GM18861 (cell line): ENCODE results near the gene SVOP.
"Not testable (repeated sequence)": the region's sequence is repeated elsewhere in the genome, so short reads cannot be mapped to it uniquely, and the experiment has no call there.

Source experiments
- ATAC-seq: cut with Tn5 transposase; IDR thresholded peaks from one replicate; pipeline ENCODE4 v1.9.1; 2021; ENCODE audit not compliant: unreplicated experiment

The SVOP gene

DNA sequence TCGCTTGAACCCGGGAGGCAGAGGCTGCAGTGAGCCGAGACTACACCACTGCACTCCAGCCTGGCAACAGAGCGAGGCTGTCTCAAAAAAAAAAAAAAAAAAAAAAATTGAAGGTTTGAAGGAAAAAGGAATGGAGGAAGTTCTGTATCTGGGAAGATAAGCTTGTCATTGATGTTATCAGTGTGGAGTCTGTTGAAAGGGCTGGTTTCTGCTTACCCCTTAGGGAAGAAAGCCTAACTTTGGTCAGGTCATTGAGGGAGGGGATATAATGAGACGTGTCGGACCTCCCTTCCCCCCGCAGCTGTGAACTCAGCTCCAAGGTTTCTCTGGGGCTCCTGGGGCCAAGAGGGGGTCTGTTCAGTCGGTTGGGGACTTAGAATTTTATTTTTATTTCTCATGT is 124.5 kb downstream of the SVOP start:
- ATAC-seq = no peak

DNA sequence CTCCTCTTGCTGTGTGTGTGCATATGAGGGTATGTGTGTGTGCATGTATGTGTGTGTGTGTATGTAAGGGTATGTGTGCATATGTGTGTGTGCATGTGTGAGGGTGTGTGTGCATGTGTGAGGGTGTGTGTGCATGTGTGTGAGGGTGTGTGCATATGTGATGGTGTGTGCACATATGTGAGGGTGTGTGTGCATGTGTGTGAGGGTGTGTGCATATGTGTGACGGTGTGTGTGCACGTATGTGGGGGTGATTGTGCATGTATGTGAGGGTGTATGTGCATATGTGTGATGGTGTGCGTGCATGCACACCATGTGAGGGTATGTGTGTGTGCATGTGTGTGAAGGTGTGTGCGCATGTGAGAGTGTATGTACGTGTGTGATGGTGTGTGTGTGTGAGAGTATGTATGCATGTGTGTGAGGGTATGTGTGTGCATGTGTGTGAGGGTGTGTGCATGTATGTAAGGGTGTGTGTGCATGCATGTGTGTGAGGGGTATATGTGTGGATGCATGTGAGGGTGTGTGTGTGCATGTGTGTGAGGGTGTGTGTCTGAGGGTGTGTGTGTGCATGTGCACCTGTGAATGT is 125.6 kb downstream of the SVOP start:
- no peak for ATAC-seq

DNA sequence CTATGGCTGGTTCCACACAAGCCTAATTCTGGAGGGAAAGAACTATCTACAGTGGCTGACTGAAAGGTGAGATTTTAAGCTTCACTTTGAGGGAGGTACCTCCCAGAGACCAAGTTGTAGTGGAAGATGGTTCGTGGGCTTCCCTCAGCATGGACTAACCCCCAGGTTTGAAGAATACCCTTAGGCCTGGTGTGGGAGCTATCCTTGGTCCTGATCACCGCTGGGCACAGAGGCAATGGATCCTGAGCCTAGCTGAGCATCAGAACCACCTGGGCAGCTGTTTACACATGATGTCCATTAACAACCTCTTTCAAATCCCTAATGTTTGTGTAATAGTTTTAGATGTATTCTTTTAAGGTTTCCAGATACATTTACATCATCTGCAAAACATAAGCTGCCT is 130.7 kb downstream of the SVOP start:
- ATAC-seq = no peak

DNA sequence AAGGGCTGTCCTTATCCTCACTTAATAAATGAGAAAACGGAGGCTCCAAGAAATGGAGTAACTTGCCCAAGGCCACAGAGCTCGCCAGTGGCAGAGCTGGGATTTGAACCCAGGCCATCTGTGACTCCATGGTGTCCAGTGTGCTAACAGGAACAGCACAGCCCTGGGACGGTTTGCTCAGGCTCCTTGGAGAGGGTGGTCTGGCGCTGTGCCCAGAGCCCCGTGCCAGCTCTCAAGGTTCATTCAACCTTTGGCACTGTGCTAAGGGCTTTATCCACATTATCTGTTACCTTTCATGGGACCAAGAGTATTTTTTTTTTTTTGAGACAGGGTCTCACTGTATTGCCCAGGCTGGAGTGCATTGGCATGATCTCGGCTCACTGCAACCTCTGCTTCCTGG is 132.8 kb downstream of the SVOP start:
- ATAC-seq = no peak

DNA sequence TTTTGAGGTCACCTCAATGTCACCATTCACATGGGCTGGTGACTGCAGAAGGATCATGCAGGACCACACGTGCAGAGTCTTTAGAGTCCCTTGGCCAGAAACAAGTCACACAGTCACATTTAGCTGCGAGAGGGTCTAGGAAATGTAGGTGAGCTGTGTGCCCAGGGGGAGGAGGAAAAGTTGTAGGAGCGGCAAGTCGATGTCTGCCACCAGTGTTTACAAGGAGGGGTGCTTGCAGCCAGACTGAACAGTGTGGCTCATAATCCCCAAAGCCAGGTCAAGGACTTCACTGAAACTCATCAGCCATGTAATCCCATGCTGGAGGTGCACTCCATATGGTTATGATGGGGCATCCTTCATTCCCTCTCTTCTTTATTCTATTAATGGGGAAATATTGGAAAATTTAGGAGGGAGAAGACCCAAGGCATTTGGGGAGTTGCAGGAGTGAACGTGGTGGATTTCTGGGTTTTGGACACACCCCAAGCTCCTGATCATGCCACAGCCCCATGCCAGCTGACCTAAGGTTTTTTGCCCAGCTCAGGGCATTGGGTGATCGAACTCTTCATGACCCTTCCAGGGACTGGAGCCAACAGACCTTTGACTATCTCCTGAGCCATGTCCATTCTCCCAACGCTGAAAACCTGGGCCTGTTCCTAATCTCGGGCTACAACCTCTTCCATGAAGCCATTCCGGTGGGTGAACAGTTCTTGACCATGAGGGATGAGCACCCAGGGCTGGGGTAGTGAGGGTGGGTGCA is 133.8 kb downstream of the SVOP start:
- no peak for ATAC-seq

DNA sequence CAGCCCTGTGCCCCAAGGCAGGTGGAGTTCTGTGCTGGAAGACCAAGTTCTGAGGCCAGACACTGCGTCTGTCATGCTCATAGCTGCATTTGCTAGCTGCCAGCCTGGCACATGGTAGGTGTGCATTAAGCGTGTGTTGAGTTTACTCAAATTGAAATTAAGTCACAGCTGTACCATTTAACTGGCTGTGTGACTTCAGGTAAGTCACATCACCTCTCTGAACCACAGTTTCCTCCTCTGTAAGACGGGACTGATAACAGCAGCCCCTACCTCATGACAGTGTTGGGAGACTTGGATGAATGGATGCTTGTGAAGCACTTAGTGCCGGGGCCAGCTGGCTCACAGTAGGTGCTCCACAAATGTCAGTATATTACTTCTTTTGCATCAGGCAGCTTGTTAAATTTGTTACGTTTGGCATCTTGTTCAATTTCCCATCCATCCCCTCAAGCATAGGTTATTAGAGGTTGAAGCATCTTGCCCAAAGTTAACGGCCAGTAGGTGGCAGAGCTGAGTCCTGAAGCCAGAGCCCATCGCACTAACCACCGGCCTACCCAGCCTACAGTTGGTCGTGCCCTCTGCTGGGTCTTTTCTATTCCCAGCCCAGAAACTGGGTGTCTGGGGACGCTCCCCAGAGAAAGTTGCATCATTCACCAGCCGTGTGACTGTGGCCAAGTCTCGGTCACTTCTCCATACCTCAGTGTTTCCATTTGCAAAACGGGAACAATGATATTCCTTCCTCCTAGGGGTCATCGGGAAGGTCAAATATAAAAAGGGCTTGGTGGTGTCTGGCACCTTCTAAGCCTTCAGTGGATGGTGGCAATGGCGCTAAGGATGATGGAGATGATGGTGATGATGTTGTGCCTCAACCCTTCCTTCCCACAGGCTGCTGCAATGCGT is 136.5 kb downstream of the SVOP start:
- no peak for ATAC-seq

DNA sequence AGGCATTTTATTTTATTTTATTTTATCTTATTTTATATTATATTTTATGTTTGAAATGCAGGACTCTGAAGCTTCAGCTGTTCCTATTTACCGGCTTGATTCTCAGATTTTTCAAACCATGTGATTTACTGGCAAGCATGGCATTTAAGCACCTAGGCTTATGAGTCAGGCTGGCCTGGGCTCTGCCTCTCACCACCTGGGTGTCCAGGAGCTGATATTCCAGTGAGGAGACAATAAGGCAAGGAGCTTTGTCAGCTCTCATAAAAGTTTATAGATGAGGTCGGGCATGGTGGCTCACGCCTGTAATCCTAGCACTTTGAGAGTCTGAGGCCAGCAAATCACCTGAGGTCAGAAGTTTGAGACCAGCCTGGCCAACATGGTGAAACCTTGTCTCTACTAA is 138.9 kb downstream of the SVOP start:
- no peak for ATAC-seq

DNA sequence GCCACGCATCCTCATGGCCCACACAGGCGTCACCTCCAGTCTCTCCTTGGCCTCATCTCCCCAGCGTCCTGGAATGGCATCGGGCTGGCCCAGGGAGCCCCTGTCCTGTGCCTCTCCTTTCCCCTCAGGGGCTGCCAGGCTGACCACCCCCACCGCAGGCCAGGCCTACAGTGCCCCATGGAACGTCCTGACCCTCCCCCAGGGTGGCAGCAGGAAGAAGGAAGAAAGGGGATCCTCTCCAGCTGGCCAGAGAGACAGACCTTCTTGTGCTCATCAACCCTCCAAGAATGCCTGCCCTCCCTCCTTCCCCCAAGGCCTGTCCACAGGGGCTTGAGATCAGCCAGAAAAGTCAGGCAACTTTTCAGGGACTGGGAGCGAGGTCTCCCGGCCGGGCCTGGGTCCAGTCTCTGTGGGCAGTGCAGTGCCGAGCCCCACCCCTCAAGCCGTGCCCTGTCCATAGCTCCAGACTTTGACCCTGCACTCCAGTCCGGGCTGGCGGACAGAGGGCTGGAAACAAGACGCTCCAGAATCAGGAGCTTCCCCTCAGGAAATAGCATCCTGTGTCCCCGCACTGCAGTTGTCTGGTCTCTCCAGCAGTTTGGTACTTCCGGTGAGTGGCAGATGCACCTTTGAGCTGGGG is 141.1 kb downstream of the SVOP start, which contains the start of gene DAO:
Gene DAO (plus strand): TSS at position 478 of the 640 bp plus-strand sequence. CDS start 4,915 bp downstream, outside the sequence.
- no peak for ATAC-seq

DNA sequence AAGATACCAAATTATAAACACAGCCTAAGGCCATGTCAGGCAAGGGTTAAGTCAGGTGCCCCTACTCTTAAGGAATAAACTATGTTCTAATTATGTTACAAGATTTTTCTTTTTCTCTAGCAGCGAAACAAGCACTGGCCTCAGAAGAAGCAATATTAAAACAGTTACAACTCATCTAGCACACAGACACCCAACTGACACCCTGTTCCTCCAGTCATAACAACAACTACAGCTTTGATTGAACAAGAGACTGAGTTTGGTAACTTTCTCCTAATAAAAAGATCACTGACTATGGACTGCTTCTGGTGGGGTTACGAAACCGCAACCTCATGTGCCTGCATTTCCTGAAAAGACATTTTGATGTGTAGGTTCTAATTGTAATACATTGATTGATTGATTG is 144.3 kb downstream of the SVOP start:
- no peak for ATAC-seq

DNA sequence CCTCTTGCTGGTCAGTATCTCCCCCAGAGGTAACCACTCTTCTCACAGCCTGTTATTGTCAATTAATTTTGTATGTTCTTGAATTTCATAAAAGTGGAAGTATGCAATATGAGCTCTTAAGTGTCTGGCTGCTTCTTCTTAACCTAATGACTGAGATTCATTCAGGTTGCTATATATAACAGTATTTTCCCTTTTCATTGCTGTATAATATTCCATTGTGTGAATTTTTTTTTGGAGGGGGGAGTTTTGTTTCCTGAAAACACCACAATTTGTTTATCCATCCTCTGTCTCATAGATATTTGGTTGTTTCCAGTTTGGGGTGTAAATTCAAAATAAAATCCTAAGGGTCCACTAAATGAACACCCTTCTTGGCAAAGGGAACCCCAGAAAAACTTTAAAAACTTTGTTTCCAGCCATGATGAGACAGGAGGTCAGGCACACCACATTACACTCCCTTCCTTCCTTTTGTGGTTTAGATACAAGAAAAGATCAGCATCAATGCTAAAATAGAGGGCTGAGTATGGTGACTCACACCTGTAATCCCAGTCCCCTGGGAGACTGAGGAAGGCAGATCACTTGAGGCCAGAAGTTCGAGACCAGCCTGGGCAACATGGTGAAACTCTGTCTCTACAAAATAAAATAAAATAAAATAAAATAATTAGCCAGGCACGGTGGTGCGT is 145.0 kb downstream of the SVOP start:
- no peak for ATAC-seq

DNA sequence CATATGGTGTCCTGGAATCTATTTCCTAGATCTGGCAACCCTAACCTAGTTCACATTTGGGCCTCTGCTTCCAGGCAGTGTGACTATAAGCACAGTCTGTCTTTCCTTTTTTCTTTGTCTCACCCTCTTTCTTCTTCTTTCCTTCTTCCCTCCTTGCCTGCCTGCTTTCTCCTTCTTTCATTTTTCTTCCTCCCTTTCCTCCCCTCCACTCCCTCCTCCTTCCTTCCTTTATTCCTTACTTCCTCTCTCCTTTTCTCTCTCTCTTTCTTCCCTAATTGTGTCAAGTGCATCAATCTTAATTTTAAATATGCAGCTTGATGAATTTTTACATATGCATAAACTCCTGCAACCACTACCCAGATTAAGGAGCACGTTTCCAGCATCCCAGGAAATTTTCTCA is 145.6 kb downstream of the SVOP start:
- ATAC-seq = no peak

DNA sequence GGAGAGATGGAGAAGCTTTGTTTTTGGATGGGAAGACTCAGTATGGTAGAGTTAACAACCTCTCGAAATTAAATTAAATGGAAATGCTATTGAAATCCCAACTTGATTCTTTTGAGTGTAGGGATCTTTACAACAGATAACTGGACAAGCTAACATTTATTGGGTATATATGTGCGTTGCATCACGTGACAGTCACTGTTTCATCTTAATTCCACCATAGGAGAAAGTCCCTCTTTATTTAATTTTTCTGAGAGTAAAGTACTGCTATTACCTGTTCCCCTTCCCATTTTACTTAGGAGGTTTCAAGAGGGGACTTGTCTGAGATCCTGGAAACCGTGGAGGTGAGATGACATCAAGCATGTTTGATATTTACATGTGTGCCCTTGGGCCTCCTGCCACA is 152.1 kb downstream of the SVOP start:
- ATAC-seq = no peak

DNA sequence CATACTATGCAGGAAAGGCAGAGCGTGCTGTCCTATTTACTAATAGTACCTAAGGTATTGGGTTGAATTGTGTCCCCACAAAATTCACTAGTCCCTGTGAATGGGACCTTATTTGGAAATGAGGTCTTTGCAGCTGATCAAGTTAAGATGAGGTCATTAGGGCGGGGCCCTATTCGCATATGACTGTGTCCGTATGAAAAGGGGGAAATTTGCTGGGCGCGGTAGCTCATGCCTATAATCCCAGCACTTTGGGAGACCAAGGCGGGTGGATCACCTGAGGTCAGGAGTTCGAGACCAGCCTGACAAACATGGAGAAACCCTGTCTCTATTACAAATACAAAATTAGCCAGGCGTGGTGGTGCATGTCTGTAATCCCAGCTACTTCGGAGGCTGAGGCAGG is 154.8 kb downstream of the SVOP start:
- not testable (repeated sequence) for ATAC-seq

DNA sequence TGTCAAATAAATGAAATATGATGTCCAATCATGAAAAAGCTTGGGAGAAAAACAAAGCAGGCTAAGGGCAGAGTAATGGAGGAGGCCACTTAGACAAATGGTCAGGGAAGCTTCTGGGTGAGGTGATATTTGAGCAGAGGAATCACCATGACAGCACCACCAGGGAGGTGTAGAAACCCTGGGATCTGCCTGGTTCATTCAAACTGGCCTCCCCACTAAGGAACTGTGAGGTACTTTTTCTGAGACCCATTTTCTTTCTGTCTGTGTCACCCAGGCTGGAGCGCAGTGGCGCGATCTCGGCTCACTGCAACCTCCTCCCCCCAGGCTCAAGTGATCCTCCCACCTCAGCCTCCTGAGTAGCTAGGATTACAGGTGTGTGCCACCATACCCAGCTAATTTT is 155.7 kb downstream of the SVOP start:
- ATAC-seq = no peak

DNA sequence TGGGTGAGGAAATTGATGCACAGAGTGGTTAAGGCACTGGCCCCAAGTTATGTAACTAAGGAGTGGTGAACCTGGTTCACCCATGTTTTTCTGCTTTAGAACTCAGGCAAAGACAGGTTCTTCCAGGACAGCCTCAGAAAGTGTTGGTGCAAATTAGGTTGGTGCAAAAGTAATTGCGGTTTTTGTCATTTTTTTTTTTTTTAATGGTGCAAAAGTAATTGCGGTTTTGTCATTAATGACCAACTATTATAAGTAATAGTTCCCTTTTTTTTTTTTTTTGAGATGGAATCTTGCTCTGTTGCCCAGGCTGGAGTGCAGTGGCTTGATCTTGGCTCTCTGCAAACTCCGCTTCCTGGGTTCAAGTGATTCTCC is 158.3 kb downstream of the SVOP start:
- no peak for ATAC-seq

DNA sequence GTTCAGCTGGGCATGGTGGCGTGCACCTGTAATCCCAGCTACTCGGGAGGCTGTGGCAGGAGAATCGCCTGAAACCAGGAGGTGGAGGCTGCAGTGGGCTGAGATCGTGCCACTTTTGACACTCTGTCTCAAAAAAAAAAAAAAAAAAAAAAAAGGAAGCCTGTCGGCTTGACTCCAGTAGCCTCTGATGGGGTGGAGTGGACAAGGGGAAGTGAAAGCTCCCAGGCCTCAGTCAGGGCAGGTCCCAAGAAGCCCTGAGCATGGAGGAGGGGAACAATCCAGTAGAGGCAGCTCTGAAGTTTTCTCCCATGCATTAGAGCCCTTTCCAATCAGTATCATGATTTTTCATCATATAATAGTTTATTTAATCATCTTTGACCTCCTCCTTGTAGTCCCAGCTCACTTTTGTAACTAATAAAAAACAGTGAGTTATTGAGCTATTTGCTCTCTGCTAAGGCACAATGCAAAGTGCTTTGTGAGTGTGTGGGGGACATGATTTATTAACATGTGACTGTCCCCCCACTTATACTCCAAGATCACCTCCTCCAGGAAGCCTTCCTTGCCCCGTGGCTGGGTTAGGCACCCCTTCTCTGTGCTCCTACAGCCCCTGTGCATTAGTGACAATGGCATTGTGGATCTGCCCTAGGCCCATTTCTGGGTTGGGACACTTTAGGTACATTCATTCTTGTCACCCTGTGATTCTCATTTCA is 158.8 kb downstream of the SVOP start:
- peak; percentile 27 for ATAC-seq

DNA sequence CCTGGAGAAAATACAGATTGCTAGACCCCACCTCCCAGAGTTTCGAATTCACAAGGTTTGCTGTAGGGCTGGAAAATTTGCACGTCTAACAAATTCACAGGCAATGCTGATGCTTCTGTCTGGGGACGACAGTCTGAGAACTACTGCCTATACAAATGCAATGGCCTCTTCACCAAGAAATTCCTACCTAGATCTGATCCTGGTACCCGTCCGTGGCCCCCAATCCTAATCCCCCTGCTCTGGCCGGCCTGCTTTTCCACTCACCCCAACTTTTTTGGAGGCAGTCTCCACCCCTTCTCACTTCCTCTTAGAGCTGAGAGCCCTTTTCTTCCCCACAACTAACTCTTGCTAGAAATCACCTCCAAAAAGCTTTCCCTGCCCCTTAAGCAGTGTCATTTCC is 160.4 kb downstream of the SVOP start:
- no peak for ATAC-seq

DNA sequence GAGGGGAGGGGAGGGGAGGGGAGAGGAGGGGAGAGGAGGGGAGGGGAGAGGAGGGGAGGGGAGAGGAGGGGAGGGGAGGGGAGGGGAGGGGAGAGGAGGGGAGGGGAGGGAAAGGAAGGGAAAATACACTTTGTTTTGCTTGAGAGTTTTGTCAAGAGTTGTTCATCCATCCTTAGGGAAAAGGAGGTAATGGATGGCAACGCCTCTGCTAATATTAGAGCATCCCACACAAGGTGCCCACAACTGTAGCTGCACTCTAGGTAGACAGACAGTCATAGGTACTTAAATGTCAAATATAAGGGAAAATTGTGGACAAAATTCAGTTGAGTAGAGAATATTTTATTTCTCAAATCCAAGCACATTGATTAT is 161.0 kb downstream of the SVOP start:
- no peak for ATAC-seq

DNA sequence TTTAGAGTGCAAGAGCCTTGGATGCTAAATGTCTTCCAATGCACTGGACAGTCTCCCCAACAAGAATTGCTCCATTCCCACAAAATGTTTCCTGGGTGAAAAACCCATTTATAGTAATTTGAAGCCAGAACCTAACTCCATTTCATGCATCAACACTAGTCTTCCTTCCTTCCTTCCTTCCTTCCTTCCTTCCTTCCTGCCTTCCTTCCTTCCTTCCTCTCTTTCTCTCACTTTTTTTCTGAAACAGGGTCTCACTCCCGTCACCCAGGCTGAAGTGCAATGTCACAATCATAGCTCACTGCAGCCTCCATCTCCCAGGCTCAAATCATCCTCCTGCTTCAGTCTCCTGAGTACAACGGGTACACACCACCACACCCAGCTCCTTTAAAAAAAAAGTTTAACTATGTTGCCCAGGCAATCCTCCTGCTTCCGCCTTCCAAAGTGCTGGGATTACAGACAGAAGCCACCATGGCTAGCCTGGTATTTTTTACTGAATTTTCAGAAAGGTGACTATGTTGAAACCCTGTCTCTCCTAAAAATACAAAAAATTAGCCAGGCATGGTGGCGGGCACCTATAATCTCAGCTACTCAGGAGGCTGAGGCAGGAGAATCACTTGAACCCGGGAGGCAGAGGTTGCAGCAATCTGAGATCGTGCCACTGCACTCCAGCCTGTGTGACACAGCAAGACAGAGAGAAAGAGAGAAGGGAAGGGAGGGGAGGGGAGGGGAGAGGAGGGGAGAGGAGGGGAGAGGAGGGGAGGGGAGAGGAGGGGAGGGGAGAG is 161.5 kb downstream of the SVOP start:
- ATAC-seq = not testable (repeated sequence)
